ENCODE data around the gene CALR.
"Not testable (repeated sequence)": the region's sequence is repeated elsewhere in the genome, so short reads cannot be mapped to it uniquely, and the experiment has no call there.

GRCh38 chr19:12957389-12957952, 19.1 kb downstream of the CALR start:
- TF ChIP-seq YY1 (IDR thresholded peaks at IDR 0.05; ENCODE audit: insufficient read depth, insufficient read length); ZNF274 (IDR thresholded peaks at IDR 0.05; ENCODE audit: low read depth, low read length); SUZ12 (IDR thresholded peaks at IDR 0.05; ENCODE audit: extremely low read depth, insufficient read depth, insufficient read length): not testable (repeated sequence)

Data from NT2/D1 (cell line).